Stimulated activated CD8-positive, alpha-beta memory T cell treated with anti-CD3 and anti-CD28 coated beads, Interleukin-12 subunit alpha, Interleukin-12 subunit beta, amount 100 ng/mL, for 24 hours (primary cell): ENCODE measurements around the gene ST8SIA4.

Experiments
- DNase-seq: peaks from one replicate; pipeline ENCODE4 v3.0.0-alpha.2; 2020; ENCODE audit errors: extremely low read depth

Gene ST8SIA4

DNA sequence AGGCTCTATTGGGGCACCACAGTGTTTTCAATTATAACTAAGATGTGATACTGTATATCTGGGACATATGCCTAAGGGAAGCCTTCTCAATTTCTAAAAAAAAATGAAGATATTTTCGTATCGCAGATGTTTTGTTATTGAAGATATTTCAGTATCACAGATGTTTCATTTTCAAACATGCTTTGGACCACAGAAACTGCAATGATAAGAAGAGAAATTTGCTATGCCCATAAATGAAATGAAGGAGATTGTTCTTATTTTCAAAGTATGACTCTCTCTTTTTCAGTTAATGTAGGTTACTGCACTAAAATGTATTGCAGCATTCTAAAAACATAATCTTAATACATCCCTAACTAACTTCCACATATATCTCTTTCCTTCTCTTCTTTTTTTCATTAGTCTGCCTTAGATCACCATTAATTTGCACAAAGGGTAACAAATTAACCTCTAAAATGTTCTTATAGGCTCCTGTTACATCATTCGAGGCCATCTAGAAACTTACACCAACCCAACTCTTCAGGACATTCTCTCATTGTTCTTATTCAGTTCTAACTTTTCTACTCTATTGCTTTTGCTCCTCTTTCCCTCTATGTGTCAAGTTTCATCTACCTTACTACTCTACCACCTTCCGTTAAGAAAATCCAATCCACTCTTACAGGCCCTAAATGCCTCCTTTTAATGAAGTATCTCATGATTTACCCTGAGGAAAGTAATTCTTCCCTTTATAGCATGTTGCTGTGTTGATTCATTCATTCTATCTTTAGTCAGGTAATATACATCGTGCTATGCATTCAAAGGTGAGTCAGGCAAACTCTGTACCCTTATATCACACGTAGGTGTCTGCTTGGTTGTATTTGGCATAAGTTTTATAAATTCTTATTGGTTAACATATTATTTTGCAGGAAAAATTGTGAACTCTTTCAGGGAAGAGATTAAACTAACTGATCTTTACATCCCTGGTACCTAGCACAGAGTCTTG lies 70.5 kb downstream of the ST8SIA4 start:
- DNase-seq: no peak

DNA sequence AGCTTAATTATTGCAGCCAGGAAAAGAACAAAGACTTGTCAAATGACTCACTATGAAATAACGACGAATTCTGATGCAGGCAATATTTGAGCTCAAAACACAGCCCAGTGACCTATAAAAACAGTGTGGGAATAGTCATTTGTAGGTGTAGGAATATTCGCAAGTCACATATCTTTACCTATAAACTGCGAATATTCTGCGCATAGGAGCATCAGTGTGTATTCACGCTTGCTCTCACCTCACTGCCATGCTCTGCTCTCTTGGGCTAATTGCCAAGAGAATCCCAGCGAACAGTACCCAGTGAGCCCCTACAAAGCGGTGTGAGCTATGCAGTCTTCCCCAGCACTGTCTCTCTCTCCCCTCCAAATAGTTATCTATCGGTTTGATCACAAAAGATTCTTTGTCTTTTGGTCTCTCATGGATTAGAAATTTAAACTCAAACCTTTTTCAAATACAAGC lies 74.2 kb downstream of the ST8SIA4 start:
- no peak for DNase-seq

DNA sequence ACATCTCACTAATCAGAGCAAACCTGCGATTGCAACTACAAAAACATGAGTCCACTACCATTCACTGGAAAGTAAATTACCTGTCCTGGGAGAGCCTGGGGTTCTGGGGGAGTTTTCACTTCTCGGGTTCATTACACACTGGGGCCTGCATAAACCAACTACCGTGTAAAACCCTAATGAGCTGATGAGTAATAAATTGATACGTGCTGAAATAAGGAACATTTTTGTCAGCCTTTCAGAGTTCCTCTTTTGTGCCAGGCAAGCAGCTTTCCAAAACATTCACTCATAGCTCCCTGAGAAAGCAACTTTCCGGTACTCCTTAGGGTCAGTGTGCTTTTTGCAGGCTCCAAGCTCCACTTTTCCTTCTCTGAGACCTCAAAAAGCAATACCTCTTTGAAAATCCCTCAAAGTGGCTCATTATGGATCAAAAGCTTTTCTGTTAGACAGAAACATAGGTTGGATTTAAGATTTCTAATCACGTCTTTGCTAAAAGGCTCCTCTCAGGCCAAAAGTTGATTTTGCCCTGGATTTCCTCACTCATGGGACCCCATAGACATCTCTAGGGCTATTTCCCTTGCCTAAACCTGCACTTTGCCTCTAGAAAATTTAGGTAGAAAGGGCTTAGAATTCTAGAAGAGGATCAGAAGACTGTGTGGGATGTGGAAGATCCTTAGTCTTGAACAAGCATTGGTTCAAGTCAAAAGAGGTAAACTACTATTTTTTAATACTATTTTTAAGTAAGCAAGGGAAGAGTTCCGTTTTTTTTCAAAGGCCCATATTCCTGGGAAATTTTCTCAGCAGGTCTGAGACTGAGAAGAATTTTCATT lies 74.8 kb downstream of the ST8SIA4 start:
- DNase-seq: no peak

DNA sequence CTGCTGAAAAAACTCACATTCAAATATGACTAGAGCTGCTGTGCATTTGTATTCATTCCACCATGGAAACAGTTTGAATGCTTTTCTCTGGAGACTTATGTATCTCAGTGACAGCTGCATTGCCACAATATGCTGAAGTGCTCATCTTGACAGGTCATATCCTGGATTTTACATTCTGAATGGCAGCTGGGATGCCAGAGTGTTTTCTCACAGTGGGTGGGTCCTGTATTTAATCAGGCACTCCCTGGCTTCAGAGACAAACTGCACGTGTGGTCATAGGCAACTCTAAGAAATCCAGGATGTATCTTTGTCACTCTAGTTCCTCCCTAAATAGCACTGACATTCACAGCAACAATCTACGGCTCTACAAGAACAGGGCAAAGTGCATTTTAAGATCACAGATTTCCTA lies 75.6 kb downstream of the ST8SIA4 start:
- no peak for DNase-seq

DNA sequence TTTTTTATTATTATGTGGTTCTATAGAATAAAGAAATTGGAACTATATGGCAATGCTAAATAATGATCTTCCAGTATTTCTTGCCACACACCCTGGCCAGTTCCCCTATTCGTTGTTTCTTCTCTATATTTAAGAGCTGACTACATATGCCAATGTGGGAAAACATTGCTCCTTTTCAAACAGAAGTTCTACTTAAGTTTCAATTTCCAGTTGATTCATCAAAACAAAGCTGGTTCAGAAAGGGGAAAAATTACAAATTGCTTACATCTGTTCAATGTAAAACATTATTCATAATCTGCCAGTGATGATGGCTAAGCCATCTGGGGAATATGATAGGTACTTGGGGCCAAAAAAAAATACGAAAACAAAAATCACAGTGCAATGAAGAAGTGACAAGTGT lies 76.9 kb downstream of the ST8SIA4 start:
- no peak for DNase-seq

DNA sequence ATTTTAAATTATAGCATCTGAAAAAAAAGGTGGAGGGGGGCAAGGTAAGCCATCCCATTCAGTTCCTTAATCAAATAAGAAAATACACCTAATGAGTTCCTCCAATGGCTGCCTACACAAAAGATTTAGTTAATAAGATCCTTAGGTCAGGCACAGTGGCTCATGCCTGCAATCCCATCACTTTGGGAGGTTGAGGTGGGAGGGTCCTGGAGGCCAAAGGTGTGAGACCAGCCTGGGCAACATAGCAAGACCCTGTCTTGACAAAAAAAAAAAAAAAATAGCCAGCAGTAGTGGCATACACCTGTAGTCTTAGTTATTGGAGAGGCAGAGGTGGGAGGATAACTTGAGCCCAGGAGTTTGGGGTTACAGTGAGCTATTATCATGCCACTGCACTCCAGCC lies 78.4 kb downstream of the ST8SIA4 start:
- DNase-seq: no peak

DNA sequence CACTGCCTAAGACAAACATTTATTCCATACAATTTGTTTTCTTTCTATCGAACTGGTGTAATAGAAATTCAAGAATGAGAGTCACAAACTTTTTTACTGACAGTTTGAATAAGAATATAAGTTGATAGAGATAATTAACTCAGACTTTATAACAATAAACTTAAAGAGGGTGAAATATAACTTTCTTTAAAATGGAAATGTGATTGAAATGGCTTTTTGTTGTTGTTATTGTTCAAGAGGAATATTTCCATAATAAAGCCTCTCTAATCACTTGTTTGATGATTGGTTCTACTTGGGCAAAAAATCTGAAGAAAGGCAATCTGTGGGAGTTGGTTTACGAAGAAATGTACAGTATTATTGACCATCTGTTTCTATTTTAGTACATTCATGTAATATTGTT lies 79.3 kb downstream of the ST8SIA4 start:
- DNase-seq: no peak

DNA sequence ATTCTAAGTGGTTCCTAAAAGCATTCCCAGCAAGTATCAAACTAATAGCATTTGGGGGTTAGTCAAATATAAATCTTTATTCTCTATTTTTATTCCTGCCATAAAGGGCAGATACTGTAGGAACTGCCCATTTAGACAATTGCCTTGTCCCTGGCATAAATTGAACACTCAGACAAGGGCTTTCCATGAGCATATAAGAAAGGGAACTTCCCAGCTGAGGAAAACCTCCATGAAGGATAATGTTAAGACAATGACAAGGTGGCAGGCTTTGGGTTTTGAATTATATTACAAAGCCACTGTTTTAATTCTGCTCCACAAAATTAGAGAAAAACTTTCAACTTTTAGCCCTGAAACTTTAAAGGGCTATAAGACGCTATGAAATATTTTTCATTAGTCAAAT lies 81.3 kb downstream of the ST8SIA4 start:
- no peak for DNase-seq

DNA sequence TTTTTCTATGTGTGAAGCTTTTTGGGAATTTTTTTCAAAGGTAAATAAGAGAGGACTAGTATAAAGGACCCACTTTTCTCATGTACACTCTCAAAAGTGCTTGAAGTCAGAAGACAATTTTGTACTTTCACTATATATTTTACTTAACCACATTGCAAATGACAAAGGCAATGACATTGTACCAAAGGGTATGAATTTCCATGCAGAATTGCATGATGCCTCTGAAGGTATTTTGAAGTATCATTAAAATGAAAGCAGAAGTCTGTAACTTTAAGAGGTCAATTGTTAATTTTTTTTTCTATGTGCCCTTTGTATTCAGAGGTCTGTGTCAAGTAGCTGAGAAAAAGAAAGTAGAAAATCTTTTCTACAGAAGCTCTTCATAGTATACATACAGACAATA lies 84.7 kb downstream of the ST8SIA4 start:
- no peak for DNase-seq

DNA sequence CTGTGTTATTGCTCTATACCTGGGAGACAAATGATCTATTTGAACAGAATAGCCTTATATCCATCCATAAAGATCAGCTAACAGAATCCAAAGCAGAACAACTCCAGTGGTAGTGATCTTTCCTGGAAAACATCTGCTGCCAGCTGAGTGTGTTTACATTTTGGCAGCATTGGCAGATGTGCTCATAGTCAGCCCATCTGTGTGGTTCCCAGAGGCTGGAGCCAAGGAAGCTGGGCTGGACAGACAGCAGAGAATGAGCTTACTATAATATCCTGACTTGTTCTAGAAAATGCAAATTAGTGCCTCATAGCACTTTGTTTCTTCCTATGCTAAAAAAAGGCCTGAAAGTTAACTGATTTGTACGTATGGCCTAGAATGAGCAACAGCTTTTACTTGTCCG lies 99.7 kb downstream of the ST8SIA4 start:
- no peak for DNase-seq

DNA sequence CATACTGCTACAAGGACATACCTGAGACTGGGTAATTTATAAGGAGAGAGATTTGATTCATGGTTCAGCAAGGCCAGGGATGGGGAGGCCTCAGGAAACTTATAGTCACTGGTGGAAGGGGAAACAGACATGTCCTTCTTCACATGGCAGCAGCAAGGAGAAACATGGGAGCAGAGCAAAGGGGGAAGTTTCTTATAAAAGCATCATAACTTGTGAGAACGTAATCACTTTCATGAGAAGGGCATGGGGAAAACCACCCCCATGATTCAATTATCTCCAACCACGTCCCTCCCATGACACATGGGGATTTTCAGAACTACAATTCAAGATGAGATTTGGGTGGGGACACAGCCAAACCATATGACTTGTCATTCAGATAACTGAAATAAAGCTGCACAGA lies 100.9 kb downstream of the ST8SIA4 start:
- no peak for DNase-seq

DNA sequence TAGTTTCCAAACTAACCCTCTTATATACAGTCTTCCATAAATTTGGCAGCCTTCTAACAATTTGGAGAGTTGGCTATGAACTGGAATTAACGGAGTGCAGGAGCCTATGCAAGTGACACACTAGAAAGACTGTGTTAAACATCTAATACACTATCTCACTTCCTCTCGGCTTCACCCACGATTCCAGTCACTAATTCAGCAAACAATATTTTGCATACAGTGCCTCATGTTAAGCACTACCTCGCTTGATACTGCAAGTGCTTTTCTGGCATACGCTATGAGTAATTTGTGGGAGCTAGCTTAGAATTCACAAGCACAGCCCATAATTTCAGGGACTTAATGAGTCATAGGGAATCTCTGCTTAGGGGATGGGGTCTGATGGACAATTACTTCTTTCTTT lies 102.5 kb downstream of the ST8SIA4 start:
- no peak for DNase-seq

DNA sequence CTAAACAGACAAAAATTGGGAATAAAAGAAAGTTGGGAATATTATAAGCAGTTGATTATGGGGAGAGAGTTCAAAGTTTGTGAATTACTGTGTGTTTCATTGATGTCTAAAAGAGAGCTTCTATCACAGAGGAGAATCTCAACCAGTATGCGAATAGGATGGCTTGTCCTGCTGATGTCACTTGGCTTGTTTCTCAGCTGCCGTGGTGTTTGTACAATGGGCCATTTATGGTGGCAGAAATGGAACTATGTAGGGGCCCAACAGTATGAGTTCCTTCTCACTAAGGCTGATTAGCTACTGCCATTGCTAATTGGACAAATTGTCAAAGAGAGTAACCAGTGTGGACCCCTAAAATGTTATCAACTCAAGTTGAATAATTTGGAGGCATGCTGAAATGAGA lies 103.9 kb downstream of the ST8SIA4 start:
- no peak for DNase-seq

DNA sequence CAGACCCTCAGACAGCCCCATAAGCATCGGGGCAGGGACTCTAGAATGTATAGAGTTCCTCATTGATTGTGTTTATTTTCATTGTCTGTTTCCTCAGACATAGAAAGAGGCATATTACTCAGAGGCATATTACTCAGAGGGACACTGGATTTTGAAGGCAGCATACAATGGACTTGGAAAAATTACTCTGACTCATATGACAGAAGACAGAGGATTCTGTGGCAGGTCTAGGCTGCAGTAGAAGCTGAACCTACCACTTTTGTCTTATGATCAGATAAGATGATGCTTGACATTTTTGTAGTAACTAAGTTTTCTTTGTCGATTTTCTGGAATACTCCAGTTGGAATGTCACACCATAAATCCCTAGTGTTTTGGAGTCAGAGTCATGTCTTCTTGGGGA lies 105.2 kb downstream of the ST8SIA4 start:
- DNase-seq: no peak

DNA sequence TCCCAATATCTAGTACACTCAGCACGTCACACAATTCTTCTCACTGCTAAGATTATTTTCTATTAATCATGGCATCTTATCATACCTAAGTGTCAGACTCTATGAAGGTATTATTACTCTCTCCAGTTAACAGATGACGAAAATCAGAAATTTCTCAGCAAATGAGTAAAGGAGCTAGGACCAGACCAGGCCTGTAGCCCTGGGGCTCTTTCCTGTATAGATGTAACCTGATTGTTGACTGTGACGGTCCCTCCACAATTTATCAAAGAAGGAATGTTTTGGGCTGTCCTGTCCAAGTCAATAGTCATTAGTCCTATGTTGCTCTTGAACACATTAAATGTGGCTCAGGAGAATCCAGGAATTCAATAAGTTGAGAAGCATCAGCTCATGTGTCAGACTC lies 106.2 kb downstream of the ST8SIA4 start:
- DNase-seq: no peak

DNA sequence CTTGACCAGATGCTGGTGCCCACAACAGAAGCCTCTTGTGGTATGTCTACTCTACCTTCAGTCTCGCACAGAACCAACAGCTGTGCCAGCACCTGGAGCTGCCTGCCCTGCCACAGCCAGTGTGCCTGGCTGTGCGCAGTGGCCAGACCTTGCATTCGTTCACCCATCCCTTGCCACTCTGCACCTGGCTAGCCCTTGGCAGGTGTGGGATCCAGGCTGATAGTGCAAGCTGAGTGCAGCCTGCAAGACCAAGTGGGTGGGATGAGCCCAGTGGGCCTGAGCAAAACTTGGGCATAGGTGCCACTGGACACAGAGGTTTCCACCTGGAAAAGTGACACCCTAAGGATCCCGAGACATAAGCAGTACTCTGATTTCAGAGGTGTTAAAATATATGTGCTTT lies 108.2 kb downstream of the ST8SIA4 start:
- no peak for DNase-seq

DNA sequence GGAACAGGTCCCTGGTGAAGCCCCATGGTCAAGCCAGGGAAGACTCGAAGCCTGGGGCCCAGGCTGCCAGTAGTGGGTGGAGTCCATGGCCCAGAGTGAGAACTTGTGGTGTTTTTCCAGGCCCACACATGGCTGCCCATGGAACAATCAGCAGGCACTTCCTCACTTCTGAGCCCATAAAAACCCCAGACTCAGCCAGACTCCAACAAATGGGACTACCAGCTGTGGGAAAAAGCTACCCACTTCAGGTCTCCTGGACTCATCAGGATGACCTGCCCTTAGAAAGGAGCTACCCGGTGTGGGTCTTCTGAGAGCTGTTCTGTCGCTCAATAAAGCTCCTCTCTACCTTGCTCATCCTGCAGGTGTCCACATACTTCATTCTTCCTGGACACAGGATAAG lies 108.9 kb downstream of the ST8SIA4 start:
- no peak for DNase-seq

DNA sequence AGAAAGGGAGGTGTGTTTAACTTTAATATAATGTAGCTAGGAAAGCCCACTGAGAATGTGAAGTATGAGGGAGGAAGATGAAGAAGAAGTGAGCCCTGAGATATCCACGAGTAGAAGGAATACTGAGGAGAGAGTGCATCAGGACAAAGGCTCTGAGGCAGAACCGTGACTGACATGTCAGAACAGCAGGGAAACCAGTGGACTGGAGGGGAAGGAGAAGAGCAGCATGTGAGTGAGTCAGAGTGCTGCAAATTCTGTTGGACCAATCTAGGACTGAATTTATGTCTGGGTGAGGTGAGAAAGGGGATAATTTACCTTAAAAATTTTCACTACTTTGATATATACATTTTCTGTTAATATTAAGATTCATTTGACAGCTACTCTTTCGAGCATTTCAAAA lies 110.3 kb downstream of the ST8SIA4 start:
- no peak for DNase-seq

DNA sequence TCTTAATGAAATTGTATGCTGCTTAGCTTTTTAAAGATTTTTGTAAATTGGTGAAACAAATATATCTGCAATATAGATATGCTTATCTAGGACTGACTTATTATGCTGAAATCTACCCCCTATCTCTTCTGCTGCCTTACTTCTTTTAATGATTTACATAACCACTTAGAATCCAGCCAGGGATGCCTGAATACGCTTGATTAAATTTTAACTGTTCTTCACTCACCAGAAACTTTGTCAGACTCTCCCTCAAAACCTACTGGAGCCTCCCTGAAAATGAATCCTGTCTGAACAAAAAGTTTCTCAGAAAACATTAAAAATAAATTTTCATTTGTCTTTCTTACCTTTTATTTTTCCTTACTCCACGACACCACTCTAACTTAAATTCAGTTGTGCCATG lies 111.7 kb downstream of the ST8SIA4 start:
- no peak for DNase-seq

DNA sequence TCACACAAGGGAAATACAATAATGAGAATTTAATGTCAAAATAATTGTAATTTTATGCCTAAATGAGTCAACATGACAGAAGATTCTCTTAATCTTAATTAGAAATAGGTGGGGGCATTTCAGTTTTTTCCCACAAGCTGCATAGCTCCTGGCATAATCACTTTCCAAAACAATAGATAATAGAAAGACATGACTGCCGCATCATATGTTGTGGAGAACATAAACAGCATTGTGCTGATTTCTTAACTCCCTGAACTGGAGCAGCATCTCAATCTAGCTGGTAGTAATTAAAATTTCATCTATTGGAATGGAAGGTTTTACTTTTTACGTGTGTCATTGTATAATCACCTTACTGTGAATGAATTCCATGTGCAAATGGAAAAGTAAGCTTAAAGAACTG lies 112.1 kb downstream of the ST8SIA4 start:
- DNase-seq: no peak

DNA sequence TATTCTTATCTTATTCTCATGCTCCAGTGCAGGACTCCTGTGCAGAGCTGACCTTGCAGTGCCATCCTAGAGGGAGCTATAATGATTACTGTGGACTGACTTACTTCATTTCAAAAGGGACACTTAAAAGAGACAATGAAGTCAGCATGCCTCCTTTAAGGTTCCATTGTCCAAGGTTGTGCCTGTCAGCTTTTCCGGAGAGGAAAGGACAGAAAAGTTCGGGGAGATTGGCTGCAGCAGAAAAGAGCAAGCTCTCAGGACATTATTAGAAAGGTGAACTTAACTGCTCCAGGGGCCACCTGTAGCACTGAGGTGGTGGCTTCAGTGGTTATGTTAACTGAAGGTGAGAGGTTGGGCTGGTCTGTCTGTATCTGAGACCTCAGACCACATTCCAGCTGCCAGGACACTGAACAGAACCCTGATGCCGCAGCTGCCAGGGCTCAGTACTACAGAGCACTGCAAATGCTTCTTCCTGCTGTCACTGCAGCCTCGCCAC lies 112.9 kb downstream of the ST8SIA4 start:
- DNase-seq: no peak

DNA sequence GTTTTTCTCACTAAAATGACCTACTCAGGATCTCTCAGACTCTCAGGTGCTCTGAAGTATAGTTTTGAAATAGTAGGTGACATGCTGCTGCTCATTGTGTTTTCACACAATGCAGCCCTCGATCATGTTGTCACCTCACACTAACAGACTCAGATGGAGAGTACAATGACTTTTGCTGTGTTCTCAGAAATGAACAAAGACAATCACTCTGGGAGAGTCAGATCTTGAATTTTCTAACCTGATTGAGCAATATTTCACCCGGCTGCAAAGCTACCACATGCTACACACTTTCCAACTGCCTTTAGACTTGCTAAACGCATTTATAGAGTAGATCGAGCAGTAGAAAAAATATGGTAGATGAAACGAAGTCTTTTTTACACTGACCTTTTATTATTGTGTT lies 113.4 kb downstream of the ST8SIA4 start:
- DNase-seq: no peak

DNA sequence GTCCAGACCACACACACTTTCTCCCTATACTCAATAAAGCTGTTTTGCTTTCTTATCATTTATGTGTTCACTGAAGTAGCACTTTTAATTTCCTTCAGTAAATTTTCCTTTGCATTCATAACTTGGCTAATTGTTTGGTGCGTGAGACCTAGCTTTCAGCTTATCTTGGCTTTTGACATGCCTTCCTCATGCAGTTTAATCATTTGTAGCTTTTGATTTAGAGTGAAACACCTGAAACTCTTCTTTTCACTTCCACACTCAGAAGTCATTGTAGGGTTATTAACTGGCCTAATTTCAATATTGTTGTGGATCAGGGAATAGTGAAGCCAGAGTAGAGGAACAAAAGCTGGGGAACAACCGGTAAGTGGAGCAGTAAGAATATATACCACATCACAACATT lies 114.7 kb downstream of the ST8SIA4 start:
- DNase-seq: no peak
